Tibial nerve (tissue), 4 donors: ENCODE results near the gene ARFGAP2.

Experiments used
- CTCF ChIP-seq, 5 experiments: fragments of 200-600 bp in 3 of 5; fragments of 450-650 bp in 2 of 5; sonication (generic) in 3 of 5; IDR thresholded peaks; one replicate each; pipeline ENCODE4 v1.5.1; 2016 to 2019; ENCODE audit warnings: antibody characterized with exemption in 5 of 5, mild to moderate bottlenecking in 3 of 5, moderate library complexity in 2 of 5
- EP300 ChIP-seq, 2 donors: sonication (generic); formaldehyde crosslinking; IDR thresholded peaks; one replicate each; pipeline ENCODE4 v1.6.1; 2017; ENCODE audit warnings: antibody characterized with exemption in 2 of 2, mild to moderate bottlenecking in 1 of 2
- POLR2A ChIP-seq, 2 donors: fragments of 450-650 bp; IDR thresholded peaks; one replicate each; pipeline ENCODE4 v1.6.1; 2017; ENCODE audit warnings: antibody characterized with exemption in 2 of 2, mild to moderate bottlenecking in 2 of 2, moderate library complexity in 2 of 2

GRCh38 chr11:47166368-47166767, 10.3 kb downstream of the ARFGAP2 start:
- TF ChIP-seq CTCF (IDR thresholded peaks at IDR 0.05) = no peak
- no peak for TF ChIP-seq POLR2A (IDR thresholded peaks at IDR 0.05)
- TF ChIP-seq EP300 (IDR thresholded peaks at IDR 0.05) = no peak
